GM12892 (cell line): ENCODE data around the gene KIAA1328.

Experiments
- POLR2A ChIP-seq: IDR thresholded peaks from 2 replicates; pipeline ENCODE4 v1.6.1; 2011; ENCODE audit warnings: low read depth, low read length, control low read depth
- POLR2AphosphoS5 ChIP-seq: IDR thresholded peaks from 2 replicates; pipeline ENCODE4 v1.6.1; 2011; ENCODE audit warnings: low read depth, low read length, control low read depth
- TAF1 ChIP-seq: IDR thresholded peaks from 2 replicates; pipeline ENCODE4 v1.6.1; 2011; ENCODE audit warnings: low read depth, mild to moderate bottlenecking, control low read depth, low read length, borderline replicate concordance

DNA sequence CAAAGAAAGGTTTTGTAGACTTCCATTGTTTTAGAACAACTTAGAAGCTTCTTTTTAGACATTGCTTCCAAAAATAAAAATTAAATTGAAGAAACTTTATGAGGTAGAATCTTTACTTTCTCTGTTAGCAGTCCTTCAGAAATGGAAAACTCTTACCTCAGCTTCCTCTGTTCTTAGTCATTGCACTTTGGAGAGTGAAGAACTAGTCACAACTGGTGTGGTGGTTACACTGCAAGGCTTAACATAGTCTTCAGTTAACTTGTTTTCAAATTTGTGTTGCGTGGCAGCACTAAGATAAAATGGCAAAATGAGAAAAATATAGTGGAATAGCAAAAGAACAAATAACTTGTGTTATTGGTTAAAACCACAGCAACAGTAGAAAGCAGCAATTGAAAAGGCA lies 332.6 kb downstream of the KIAA1328 start:
- TF ChIP-seq POLR2AphosphoS5 (no peak), POLR2A (no peak), TAF1 (no peak)
